H4 (cell line): ENCODE data around the gene LEMD2. TPM values are rescaled to one million over a fixed set of nuclear protein-coding genes. Genes with fewer than 3 reads are reported as not detected.
"Not testable (repeated sequence)": the region's sequence is repeated elsewhere in the genome, so short reads cannot be mapped to it uniquely, and the experiment has no call there.

ENCODE experiments used
- DNase-seq: peaks from one replicate; pipeline ENCODE4 v3.0.0-alpha.2; 2015; ENCODE audit warnings: low spot score
- total RNA-seq: library from RNA; depleted of rRNA; stranded (reverse); fragments of >200 nt; shearing (Covaris generic); gene quantifications from 2 replicates; pipeline ENCODE4 v1.2.3, GENCODE V29; 2014; rRNA removed

Gene LEMD2
- total RNA-seq = 25.9 and 40.9 TPM in 2 replicates

DNA sequence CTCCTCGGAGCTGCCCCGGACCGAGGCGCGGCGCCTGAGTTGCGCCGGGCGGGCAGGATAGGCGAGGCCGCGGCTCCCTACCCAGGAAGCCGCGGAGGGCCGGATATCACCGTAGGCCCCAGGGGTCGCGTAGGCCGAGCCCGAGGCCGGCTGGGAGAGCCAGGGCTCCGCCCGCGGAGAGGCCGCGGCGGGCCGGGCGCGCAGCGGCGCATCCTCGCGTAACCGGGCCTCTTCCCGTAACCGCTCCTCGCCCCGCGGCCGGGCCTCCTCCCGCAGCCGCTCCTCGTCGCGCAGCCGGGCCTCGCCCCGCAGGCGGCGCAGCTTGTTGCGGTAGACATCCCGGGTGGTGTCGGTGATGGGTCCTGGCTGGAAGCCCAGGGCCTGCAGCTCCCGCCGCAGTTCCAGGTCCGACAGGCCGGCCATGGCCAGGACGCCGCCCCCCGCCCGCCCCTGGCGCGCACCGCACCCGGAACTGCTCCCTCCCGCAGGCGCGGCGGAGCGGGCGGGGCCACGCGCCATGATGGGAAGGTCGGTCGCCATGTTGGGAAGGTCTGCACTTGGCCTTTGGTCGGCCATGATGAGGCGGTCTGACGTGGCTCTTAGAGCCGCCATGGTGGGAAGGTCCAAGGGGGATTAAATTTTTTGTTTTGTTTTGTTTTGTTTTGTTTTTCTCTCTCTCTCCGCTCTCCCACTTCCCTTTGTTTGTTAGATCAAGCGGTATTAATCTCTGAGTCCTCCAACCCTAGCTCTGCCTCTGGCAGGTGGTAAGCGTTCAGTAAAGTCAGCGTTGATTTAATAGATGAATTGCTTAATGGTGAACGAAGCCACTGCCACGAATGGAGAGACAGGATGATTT is at the start of gene LEMD2:
Gene LEMD2, minus strand, starts transcription at position 437 of the 856 bp plus-strand sequence. Its CDS starts 14 bp downstream, at position 423.
- DNase-seq = peak; percentile 92

DNA sequence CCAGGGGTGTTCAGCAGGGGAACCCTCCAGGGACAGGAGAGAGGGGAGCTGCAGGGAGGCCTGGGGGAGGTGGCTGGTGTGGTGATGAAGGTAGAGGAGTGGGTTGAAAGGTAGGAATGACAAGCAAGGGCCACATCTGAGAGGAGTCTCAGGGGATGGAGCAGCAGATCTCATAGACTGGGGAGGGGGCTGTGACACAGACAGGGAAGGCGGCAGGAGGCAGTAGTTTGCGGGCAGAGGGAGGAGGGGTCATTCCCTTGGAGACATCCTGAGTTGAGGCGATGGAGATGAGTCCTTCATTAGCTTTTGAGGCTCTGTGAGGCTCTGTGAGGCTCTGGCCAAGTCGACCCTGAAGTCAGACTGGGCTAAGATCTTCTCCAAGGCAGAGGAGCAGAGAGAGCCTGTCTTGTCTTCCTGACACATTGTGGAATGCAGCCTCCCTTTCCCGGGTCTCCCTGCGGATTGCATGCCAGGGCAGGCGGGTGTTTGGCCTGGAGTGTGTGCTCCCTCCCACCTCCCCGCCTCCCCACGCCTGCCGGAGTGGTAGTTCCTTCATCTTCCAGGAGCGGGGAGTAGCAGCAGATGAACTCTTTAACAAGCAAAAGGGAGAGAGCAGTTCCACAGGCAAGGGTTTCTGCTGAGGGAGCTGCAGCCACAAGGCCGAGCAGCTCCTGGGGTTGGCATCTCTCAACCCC is 49.2 kb upstream of the LEMD2 start:
- no peak for DNase-seq

DNA sequence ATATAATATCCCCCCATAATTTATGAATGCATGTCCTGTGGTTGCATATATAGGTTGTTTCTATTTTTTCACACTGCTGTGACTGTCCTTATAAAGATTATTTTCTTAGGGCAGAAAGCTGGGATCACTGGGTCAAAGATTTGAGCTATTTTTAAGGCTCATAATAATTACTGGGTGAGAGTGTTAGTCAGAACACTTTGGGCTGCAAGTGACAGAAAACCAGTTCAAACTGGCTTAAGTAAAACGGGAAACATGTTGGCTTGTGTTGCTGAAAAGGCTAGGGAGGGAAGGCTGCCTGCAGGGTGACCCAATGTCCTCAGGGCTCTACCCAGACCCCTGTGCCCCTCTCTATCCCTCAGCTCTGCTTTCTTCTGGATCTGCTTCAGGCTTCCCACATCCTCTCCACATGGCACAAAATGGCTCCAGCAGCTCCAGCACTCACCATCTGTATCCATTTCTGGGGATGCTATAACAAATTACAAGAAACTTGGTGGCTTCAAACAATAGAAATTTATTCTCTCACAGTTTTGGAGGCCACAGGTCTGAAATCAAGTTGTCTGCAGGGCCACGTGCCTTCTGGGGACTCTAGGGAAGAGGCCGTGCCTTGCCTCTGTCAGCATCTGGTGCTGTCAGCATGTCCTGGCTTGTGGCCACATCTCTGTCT is 48.0 kb upstream of the LEMD2 start:
- no peak for DNase-seq

DNA sequence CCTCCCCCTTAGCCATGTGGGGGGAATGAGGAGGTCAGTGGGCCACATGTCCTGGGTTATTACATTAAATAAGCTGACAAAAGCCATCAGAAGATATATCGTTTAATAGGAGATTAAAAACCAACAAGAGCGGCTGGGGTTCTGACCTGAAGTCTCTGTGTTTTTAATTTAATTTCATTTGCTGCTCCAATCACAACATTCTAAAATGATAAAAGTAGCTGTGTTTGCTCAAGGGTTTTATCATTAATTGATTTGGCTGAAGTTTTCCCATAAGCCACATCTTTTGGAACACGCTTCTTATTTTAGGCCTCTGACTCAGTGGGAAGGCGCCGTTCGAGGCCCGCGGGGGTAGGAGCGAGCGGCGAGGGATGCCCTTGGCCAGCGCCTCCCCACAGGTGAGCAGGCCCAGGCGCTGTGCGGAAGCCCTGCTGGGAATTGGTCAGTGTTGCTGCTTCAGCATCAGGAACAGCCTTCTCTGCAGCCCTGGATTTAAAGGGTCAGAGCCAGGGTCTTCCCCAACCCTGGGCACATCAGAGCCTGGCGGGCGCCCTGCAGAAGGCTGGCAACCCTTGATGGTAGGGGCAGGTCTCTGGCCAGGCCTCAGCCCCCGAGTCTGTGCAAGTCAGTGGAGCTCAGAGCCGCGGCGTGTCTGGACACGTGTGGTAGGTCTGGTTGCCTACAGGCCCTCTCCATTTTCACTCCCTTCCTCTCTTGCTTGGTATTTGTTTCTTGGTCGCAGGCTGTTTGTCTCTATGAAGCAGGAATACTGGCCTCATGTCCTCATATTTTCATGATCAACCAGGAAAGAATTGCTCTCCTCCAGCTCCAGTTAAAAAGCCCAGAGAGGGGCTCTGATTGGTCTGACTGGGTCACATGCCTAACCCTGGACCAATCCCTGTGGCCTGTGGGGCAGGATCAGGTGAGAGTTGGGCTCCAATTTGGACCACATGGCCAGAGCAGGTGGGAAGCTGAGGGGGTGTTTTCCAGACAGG is 45.8 kb upstream of the LEMD2 start:
- no peak for DNase-seq

DNA sequence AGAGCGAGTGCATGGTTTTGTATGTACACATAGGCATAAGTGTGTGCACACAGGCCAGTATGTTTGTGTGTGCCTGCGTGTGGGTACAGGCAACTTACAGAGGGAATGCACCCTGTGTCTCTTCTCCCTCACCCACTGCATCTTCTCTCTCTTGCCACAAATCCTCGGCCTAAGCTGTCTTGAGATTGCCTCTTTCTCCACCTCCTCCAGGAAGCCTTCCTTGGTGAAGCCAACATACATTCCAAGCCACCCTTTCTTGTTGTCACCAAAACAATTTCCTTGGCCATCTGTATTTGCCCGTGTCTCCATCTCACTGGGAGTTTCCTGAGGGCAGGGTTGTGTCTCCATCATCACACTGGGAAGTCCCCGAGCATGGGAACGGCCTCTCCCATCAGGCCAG is 44.7 kb upstream of the LEMD2 start:
- DNase-seq = no peak

DNA sequence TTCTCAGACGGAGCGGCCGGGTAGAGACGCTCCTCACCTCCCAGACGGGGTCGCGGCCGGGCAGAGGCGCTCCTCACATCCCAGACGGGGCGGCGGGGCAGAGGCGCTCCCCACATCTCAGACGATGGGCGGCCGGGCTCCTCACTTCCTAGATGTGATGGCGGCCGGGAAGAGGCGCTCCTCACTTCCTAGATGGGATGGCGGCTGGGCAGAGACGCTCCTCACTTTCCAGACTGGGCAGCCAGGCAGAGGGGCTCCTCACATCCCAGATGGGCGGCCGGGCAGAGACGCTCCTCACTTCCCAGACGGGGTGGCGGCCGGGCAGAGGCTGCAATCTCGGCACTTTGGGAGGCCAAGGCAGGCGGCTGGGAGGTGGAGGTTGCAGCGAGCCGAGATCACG is 43.9 kb upstream of the LEMD2 start:
- not testable (repeated sequence) for DNase-seq

DNA sequence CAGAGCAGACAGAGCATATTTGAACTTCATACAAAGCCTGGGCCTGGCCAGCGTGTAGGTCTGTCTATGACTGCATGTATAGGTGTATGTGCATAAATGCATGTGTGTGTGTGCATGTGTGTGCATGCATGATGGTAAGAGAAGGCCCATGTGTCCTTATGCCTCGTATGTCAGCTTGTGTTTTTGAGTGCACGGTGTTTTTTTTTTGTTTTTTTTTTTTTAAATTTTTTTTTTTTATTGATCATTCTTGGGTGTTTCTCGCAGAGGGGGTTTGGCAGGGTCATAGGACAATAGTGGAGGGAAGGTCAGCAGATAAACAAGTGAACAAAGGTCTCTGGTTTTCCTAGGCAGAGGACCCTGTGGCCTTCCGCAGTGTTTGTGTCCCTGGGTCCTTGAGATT is 42.8 kb upstream of the LEMD2 start:
- DNase-seq = not testable (repeated sequence)

DNA sequence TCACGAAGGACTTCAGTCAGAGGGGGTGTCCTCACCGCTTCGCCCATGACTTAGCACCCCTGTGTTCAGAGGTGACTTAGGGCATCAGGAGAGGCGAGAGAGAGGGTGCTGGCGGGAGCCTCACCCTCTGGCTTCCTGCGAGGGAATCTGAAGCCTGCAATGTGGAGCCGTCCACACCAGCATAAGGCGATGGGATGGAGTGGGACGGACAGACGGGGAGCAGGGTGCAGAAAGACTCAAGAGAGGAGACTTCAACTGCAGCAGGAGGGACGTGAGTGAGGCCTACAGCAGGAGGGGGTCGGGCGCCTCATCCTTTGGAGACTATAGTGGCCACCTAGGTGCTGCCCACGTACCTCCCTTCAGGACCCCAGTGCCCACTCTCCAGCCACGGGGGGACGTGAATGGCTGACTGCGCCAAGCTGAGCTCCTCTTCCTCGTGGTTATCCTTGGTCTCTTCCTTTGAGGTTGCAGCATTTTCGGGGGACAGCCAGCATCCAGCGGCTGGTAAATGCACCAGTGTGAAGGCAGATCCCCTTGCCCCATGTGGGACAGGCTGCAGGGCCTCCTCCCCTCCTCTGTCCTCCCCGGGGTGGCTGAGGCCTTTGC is 41.8 kb upstream of the LEMD2 start:
- DNase-seq = no peak

DNA sequence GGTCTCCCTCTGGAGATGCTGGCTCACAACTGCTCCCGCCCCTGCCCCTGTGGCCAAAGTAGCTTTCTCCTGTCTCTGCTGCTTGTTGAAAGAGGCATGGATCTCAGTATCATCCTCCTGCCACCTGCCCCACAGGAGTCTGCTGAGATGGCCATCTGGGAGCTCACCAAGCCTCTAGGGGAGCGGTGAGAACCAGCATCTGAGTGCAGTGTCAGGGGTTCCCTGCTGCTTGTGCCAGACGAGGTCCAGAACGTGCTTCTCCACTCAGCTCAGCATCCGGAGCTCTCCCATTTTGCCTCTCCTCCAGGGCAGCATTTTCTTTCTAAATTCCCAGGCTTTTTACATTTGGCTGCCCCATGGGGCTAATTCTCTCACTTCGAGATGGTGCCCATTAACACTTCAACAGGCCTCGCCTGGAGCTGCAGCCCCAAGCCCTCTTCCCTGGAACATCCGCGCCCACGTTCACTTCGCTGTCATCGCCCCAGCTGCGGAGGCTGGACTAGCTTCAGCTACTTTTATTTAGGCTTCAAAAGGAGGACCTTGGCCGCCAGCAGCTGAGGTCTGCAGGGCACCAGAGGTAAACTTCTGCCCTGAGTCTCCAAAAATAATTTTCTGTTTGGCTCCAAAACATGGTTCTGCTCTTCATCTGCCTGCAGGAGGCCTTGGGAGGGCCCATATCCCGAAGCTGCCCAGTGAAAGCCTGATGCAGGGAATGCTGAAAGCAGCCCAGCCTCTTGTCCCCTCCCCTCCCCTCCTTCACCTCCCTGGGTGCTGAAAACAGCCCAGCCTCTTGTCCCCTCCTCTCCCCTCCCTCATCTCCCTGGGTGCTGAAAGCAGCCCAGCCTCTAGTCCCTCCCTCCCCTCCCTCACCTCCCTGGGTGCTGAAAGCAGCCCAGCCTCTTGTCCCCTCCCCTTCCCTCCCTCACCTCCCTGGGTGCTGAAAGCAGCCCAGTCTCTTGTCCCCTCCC is 40.1 kb upstream of the LEMD2 start:
- no peak for DNase-seq

DNA sequence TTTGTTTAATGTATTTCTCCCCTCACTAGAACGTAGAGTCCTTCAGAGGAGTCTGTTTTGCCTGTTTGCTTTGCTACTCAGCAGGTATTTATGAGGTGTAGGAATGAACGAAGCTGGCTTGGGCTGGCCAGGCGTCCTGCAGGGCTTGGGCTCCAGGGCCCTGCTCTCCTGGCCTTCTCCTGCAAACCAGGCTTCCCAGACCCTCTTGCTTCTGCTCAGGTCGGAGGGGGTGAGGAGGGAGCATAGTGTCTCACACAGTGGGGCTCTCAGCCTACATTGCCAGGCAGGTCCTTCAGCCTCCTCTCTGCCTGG is 39.5 kb upstream of the LEMD2 start:
- DNase-seq = no peak

DNA sequence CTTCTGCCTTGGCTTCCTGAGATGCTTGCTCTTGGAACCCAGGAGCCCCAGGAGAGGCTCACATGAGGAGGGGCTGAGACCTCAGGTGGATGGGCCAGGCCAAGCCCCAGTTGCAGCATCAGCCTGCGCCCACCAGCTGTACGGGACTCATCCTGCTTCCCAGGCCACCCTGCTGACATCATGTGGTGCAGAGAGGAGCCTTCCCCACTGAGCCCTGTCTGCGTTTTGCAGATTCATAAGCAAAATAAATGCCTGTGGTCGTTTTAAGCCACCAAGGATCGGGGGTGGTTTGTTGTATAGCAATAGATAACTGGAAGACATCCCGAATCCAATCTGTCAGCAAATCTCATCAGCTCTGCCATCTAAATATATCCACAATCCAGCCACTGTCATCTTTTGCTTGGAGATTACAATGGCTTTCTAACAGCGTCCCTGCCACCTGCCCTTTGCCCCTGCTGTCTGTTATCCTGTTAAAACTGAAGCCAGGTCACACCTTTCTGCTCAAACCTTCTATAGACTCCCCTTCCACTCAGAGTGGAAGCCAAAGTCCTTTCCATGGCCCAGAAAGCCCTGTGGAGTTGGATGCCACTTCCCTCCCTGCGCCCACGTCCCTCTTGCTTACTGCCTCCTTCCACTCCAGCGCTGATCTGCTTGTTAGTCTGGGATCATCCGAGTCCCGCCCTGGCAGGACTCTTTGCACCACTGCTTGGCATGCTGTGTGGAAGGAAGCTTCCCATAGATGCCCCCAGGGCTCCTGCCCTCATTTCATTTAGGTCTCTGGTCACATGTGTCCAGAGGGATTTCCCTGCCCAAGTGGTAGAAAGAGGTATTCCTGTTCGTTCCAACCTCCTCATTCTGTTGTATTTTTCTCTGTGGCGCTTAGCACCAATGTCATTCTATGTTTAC is 38.9 kb upstream of the LEMD2 start:
- DNase-seq = no peak

DNA sequence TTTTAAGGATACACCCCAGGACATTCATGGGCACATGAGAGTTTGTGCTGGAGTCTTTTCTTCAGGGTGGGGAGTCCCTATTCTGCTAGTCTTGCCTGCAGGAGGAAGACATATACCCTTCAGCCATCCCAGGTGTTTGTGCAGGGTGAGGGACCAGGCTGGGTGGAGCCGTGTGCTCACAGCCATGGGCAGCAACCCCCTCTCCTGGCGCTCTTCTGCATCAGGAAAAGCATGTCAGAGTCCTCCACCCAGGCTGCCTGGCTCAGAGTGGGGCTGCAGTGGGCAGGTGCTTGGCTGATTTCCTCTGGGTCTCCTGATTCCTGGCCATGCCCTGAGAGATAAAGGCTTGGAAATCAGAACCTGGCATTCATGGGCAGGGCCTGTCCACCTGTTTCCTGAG is 37.6 kb upstream of the LEMD2 start:
- DNase-seq = no peak

DNA sequence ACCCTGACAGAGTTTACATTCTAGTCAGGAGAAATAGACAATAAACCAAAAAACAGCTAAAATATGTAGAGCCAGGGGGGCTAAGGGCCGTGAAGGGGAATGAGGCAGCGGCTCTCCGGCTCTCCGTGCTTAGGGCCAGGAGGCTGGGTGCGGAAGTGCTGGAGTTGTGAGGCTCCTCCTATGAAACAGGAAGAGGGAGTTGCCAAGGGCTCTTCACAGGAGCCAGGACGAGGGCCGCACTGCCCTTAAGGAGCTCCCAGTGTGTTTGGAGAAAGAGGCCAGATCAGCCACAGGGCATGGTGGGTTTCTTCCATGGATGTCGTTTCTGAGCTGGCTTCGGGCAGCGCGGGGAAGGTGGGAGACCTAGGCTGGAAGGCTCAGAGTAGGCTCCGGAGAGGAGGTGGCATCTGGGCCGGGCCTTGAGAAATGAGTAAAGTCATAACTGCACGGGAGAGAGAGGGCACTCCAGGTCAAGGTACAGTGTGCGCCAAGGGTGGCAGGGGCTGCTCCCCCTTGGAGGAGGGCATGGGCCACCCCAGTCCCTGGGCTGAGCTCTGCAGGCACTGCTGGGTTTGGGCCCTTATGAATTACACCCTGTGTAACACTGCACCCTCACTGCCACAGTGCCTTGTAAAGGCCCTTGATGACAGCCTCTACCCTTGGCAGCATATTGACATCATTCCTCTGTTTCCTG is 35.7 kb upstream of the LEMD2 start:
- no peak for DNase-seq

DNA sequence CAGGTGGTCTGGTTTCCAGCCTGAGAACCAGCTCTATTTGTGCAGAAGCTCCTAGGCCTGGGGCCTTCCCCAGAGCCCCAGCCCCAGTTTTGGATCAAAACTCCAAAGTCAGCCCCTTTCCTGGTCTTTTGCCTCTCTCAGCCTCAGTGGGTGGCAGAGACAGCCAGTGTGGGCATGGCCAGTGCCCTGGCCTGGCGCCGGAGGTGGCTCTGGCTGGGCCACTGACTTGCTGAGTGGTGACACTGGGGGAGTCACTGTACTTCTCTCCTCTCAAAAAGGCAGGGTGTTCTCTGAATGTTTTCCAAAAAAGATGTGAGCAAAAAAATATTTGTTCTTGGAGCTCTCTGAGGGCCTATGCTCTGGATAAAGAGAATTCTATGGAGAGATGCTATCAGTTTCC is 34.9 kb upstream of the LEMD2 start:
- no peak for DNase-seq

DNA sequence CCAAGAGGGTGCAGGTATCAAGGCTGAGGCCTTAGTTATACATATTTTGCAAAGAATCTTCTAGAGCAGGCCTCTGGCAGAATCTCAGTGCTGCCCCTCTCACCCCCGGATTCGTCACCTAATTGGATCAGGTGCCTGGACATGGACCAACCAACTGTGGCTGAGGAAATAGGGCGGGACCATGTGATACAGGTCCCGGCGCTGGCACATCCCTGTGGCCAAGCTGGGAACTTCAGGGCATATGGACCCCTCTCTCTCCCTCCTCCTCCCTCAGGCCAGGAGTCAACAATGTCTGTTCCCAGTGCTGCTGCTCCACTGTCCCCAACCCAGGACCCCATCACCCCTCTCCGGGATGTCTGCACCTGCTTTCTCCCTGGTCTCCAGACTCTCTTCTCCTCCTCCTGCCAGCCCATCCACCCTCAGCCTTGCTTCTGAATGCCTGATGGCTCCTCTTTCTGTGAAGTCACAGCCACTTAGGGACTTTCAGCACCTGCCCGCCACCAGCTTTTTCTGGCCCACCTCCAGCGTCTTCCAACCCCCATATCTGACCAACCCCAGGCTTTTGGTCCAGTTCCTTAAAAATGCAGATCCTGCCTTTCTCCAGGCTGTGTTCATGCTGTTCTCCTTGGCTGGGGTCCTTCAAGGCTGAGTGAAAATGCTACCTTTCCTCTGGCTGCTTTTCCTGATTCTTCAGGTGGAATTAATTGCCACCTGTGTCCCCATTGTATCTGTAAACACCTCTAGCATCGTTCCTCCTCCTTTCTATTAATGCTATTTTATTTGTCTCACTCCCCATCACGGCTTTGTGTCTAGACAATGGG is 33.9 kb upstream of the LEMD2 start:
- peak; percentile 62 for DNase-seq

DNA sequence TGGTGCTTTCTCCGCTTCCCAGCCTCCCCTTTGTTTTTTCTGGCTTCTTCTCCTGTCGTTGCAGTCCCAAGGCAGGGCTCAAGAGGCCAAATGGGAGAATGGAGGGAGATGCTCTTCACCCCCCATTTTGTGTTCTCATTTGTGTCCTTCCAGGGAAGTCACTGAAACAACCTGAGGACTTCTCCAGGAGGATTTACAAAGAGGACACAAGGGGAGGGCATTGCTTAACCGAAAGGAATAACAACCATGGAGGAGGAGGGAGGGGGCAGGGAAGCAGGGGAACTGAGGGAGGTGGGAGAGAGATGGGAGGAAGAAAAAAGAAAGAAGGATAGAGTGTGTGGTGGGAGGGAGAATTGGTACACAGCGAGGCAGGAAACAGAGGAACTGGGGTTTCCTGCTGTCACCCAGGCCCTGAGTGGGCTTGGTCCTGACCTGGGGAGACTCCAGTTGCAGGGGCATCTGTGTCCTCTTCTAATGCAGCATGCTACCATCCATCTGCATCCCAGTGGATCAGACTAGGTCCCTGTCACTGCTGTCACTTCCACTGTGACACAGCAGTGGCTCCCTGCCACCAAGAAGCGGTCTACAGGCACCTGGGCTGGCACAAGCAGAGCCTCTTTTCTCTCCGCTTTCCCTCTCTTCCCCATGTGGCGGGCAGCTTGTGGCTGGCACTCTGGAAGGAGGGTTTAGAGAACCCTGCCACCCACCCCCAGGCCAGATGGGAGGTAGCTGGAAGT is 32.0 kb upstream of the LEMD2 start:
- no peak for DNase-seq

DNA sequence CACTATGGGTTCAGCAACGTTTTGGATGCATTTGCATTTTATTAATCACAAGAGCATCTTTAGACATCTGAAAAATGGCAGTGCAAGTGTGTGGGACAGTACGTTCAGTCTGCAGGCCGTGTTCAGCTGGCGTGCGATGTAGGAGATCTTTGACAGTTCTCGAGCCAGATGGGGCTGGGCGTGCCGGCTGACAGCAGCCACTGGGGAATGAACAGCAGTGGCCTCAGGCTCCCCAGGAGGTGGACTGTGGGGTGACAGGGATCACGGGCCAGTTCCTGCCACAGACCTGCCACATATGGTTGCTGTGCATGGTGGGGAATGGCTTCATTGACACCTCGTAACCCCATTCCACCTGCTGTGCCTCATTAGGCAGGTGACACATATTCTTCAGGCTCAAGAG is 31.3 kb upstream of the LEMD2 start:
- DNase-seq = no peak
